DND-41 (cell line): ENCODE measurements around the gene FOXP1.

ENCODE experiments used
- ATAC-seq: fragments of 200-7000 bp; cut with Tn5 transposase; 3 replicates; pipeline ENCODE4 v1.9.1; 2021; ENCODE audit warnings: low read depth; ENCODE audit not compliant: insufficient read depth
- DNase-seq: peaks from one replicate; pipeline ENCODE4 v3.0.0-alpha.2; 2020
- H2AFZ ChIP-seq: 2 replicates; pipeline ENCODE4 v1.6.0; 2012; ENCODE audit warnings: low read depth, low read length
- H3K27ac ChIP-seq: 2 replicates; pipeline ENCODE4 v1.5.1; 2012; ENCODE audit warnings: low read length, inconsistent platforms
- H3K27me3 ChIP-seq: fragments of 200-600 bp; sonication (generic); 2 replicates; pipeline ENCODE4 v1.6.0; 2012; ENCODE audit warnings: low read length, mild to moderate bottlenecking, inconsistent platforms; ENCODE audit not compliant: insufficient read depth, poor library complexity
- H3K36me3 ChIP-seq: 2 replicates; pipeline ENCODE4 v1.5.1; 2012; ENCODE audit warnings: low read length, inconsistent platforms; ENCODE audit not compliant: insufficient read depth
- H3K4me1 ChIP-seq: 2 replicates; pipeline ENCODE4 v1.5.1; 2012; ENCODE audit warnings: mild to moderate bottlenecking, low read length; ENCODE audit not compliant: insufficient read depth
- H3K4me2 ChIP-seq: 2 replicates; pipeline ENCODE4 v1.6.0; 2012; ENCODE audit warnings: mild to moderate bottlenecking, moderate library complexity, low read length, inconsistent platforms; ENCODE audit not compliant: insufficient read depth
- H3K4me3 ChIP-seq, 2 experiments: fragments of 200-600 bp in 1 of 2; shearing (Covaris generic) in 1 of 2; 2 replicates each; pipeline ENCODE4 v1.5.1; 2012 to 2016; ENCODE audit warnings: inconsistent platforms in 2 of 2, low read length in 2 of 2, mild to moderate bottlenecking in 2 of 2, low read depth in 1 of 2, moderate library complexity in 1 of 2
- H3K79me2 ChIP-seq: 2 replicates; pipeline ENCODE4 v1.6.0; 2012; ENCODE audit warnings: low read length, inconsistent platforms; ENCODE audit not compliant: insufficient read depth
- H3K9ac ChIP-seq: 2 replicates; pipeline ENCODE4 v1.6.0; 2012; ENCODE audit warnings: low read depth, mild to moderate bottlenecking, inconsistent platforms, low read length, moderate library complexity
- H3K9me3 ChIP-seq: 2 replicates; pipeline ENCODE4 v1.5.1; 2012; ENCODE audit warnings: low read length, moderate library complexity, mild to moderate bottlenecking, inconsistent platforms; ENCODE audit not compliant: insufficient read depth, severe bottlenecking
- H4K20me1 ChIP-seq: 2 replicates; pipeline ENCODE4 v1.6.0; 2012; ENCODE audit warnings: low read length; ENCODE audit not compliant: insufficient read depth
- CTCF ChIP-seq: IDR thresholded peaks from 2 replicates; pipeline ENCODE4 v1.5.1; 2012; ENCODE audit warnings: borderline replicate concordance, low read length, moderate library complexity, mild to moderate bottlenecking; ENCODE audit not compliant: poor library complexity, severe bottlenecking; ENCODE audit errors: extremely low read depth
- EZH2 ChIP-seq: IDR thresholded peaks from 3 replicates; pipeline ENCODE4 v1.6.1; 2012; ENCODE audit warnings: borderline replicate concordance, low read depth, mild to moderate bottlenecking, moderate library complexity, low read length, inconsistent platforms; ENCODE audit not compliant: severe bottlenecking

Gene FOXP1

GRCh38 chr3:71502066-71502625 lies 81.4 kb downstream of the FOXP1 start:
- ATAC-seq (no peak), DNase-seq (no peak)
- no peak overlapping the region for H3K9ac ChIP-seq
- no peak overlapping the region for H3K4me3 ChIP-seq
- TF ChIP-seq EZH2 (no peak), CTCF (no peak)
- H3K4me1 ChIP-seq: no peaks in the 10 kb centered on the region
- peaks cover 29% of the 10 kb centered on the region; the same call in 1 of the 2 replicates for H4K20me1 ChIP-seq
- H3K27me3 ChIP-seq: no peaks in the 10 kb centered on the region
- H3K9me3 ChIP-seq: no peaks in the 10 kb centered on the region
- H3K36me3 ChIP-seq: peaks cover 10% of the 10 kb centered on the region
- no peak overlapping the region for H3K4me2 ChIP-seq
- H3K27ac ChIP-seq: no peak overlapping the region
- H3K79me2 ChIP-seq: peaks cover 53% of the 10 kb centered on the region
- H2AFZ ChIP-seq: no peak overlapping the region

- Histone ChIP-seq H2AFZ (no peak overlapping the region), H3K36me3 (peaks cover 10% of the 10 kb centered on the region), H3K9me3 (no peaks in the 10 kb centered on the region), H3K4me2 (no peak overlapping the region), H3K79me2 (peaks cover 54% of the 10 kb centered on the region), H3K27ac (peak overlapping the region; percentile 23; the same call in 1 of the 2 replicates), H3K27me3 (no peaks in the 10 kb centered on the region), H4K20me1 (peaks cover 24% of the 10 kb centered on the region; the same call in 1 of the 2 replicates), H3K9ac (no peak overlapping the region), H3K4me3 (no peak overlapping the region), H3K4me1 (no peaks in the 10 kb centered on the region)
- no peak for ATAC-seq
- TF ChIP-seq CTCF (no peak), EZH2 (no peak)
- no peak for DNase-seq
Observed at GRCh38 chr3:71500696-71501095, 82.8 kb downstream of the FOXP1 start.

- Histone ChIP-seq H3K27me3 (no peaks in the 10 kb centered on the region), H3K36me3 (peaks cover 10% of the 10 kb centered on the region), H3K9me3 (no peaks in the 10 kb centered on the region), H4K20me1 (peaks cover 17% of the 10 kb centered on the region; the same call in 1 of the 2 replicates), H3K27ac (no peak overlapping the region), H3K4me1 (no peaks in the 10 kb centered on the region), H2AFZ (no peak overlapping the region), H3K9ac (no peak overlapping the region), H3K4me2 (no peak overlapping the region), H3K4me3 (no peak overlapping the region), H3K79me2 (peaks cover 51% of the 10 kb centered on the region)
- DNase-seq: no peak
- ATAC-seq: no peak
- TF ChIP-seq EZH2 (no peak), CTCF (no peak)
Observed at GRCh38 chr3:71499227-71499876, 84.2 kb downstream of the FOXP1 start.
